Lower leg skin (tissue), 3 donors: ENCODE results near the gene FOSB.

Source experiments
- CTCF ChIP-seq, 3 donors: fragments of 450-650 bp; IDR thresholded peaks; one replicate each; pipeline ENCODE4 v1.5.1; 2016; ENCODE audit warnings: antibody characterized with exemption in 3 of 3, mild to moderate bottlenecking in 3 of 3, moderate library complexity in 2 of 3
- POLR2A ChIP-seq, 2 donors: fragments of 450-650 bp; IDR thresholded peaks; one replicate each; pipeline ENCODE4 v1.6.1; 2016 to 2017; ENCODE audit warnings: antibody characterized with exemption in 2 of 2, mild to moderate bottlenecking in 1 of 2, moderate library complexity in 1 of 2

GRCh38 chr19:45497791-45498190, 30.0 kb downstream of the FOSB start:
- TF ChIP-seq CTCF (IDR thresholded peaks at IDR 0.05) = no peak
- TF ChIP-seq POLR2A (IDR thresholded peaks at IDR 0.05) = no peak
